Suppressor macrophage treated with lipopolysaccharide for 1 hour (primary cell): Measurements from ENCODE around the gene ITGBL1.

Experiments used
- DNase-seq, 3 donors: peaks; one replicate each; pipeline ENCODE4 v3.0.0-alpha.2; 2020 to 2022

ITGBL1 gene, protein sequence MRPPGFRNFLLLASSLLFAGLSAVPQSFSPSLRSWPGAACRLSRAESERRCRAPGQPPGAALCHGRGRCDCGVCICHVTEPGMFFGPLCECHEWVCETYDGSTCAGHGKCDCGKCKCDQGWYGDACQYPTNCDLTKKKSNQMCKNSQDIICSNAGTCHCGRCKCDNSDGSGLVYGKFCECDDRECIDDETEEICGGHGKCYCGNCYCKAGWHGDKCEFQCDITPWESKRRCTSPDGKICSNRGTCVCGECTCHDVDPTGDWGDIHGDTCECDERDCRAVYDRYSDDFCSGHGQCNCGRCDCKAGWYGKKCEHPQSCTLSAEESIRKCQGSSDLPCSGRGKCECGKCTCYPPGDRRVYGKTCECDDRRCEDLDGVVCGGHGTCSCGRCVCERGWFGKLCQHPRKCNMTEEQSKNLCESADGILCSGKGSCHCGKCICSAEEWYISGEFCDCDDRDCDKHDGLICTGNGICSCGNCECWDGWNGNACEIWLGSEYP

DNA sequence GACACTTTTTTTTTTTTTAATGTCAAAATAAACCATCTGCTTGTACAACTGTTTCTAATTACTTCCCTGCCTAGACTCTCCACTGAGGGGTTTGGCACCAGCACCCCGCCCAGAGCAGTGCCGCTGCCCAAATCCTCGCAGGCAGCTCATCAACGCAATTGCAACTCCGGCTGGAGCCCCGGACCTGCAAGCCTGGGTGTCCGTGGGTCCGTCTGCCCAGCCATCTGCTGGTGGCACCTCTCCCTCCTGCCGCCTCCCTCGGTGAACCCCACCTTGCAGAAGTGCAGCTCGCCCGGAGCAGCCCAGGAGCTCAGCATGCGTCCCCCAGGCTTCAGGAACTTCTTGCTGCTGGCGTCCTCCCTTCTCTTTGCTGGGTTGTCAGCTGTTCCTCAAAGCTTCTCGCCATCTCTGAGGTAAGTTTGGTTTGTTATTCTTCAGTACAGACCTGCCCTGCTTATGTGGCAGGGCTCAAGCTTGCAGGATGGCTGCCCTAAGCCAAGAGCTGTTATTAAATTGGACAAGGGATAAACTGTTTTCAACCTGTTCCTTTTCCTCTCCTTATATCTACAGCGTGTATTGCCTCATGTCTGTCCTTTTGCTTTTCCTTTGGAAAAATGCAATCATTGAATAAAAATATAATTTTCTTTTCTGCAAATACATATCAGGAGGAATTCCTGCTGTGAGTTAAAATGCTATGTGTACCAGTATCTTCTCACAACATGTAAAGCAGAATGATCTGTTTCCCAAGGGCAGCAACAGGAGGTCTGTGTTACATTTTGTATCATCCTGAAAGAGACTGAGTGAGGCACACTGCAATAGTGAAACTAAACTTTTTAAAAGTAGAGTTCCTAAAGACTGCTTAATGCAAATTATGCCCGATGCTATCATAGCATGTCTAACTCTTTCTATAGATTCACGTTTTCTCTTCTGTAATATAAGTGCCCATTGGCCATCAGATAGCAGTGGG is at the start of gene ITGBL1:
ITGBL1 (plus strand) TSS at position 157 of the 967 bp plus-strand sequence; CDS start at position 316, 159 bp downstream.
- DNase-seq = no peak

DNA sequence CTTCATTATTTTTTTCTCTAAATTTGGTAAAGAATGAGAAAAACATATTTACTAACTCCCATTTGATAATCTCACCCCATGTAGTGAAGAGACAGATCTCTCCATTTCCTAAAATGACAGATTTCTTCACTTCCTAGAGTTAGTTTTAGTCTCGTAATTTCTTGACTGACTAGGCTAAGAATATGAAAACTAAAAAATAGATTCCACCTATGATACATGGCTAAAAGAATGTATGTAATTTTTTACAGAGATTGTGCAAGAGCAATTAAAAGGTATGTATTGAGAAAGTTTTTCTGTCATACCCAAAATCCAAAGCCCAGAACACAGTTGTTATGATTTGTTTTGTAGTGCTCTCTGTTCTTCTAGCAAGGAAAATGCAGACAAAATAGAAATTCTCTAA is 45.7 kb upstream of the ITGBL1 start:
- no peak for DNase-seq

- DNase-seq = no peak
Measured at GRCh38 chr13:101408154-101408553, 44.3 kb upstream of the ITGBL1 start.

GRCh38 chr13:101408992-101409656 is 43.4 kb upstream of the ITGBL1 start:
- no peak for DNase-seq

- no peak for DNase-seq
Measured at GRCh38 chr13:101412076-101412475, 40.4 kb upstream of the ITGBL1 start.

GRCh38 chr13:101415358-101416174 is 36.9 kb upstream of the ITGBL1 start:
- DNase-seq = no peak

DNA sequence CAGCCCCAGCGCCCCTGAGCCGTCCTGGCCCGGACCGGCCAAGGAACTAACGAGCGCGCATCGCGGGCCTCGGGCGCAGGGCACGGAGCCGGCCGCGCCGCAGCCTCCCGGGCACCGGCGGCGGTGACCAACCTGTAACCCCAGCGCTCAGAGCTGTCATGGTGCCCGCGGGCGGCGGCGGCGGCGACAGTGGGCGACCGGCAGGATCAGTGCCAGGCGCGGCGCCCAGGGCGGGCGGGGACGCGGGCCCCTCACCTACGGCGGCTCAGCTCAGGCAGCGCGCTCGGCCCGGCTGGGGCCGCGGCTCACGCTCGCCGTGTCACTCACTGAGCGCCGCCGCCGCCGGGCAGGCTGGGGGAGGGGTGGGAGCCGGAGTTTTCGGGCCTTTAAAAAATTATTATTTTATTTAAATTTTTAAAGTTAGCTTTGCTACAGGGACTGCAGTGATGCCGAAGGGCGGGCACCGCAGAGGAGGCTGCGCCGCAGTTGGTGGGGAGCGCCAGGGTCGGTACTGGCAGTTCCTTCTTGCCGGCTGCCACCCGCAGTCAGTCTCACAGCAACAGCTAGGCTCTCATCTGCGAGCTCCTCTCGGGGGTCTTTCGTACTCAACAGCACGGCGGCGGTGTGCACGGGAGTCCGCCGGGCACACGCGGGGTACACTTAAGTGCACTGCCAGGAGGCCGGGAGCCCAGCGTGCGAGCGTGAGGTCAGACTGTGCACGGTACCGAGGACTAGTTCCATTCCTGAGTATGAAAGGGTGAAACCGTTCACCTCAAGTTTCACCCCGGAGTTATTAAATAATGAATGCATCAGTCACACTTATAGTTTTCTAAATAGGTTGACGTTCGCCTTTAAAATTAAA is 36.1 kb upstream of the ITGBL1 start, which contains the start of gene NALCN:
NALCN (minus strand) TSS at position 328 of the 862 bp plus-strand sequence. CDS start 17,382 bp downstream, outside the sequence.
- no peak for DNase-seq

DNA sequence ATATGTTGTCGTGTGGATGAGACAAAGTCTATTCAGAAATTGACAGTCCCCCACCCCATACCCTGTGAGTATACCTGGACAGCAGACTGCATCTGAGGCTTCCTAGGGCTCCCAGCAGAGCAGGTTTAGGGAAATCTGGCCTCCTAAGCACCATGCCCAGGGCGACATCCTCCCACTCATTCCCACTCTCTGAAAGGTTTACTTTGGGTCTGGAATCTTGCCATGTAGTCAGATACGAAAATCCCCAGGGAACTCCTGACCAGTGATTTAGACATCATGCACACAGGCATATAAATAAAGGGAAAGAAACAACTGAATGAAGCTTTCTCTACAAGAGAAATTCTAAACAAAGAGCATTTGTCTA is 35.5 kb upstream of the ITGBL1 start:
- no peak for DNase-seq

GRCh38 chr13:101417501-101417900 is 35.0 kb upstream of the ITGBL1 start:
- no peak for DNase-seq

- no peak for DNase-seq
Measured at GRCh38 chr13:101423872-101424271, 28.6 kb upstream of the ITGBL1 start.

DNA sequence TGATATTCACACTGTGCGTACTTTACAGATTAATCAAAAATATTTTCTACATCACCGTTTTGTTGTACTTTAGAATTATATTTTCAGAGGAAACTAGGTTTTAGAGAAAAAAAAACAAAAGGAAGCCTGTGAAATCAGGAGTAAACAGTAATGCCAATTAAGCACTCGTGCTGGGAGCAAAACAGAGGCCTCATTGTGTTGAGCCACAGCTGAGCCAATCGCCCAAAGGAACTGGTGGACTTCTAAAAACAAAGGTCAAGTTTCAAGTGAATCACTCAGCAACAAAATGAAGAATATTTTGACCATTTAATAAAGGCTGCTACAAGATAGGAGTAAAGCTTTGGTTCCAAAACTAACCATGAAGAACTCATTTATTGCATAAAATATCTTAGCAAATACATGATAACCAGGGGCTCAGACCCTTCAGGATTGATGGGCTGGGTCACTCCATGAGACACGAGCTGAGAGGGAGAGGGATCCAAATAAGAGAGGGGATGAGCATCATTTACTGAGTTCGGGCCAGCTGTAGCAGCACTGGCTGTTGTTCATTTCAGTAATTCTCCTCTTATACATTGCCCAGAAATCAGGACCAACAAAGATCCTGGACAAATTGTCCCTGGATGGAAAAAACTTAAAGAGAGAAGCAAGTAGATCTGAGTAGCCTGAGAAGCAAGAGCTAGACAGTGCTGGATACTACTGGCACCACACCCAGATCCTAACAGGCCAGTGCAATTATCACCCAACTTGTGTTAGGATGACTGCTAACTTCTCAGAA is 27.9 kb upstream of the ITGBL1 start:
- DNase-seq = no peak

GRCh38 chr13:101425156-101425471 is 27.4 kb upstream of the ITGBL1 start:
- DNase-seq = no peak

GRCh38 chr13:101425623-101426022 is 26.9 kb upstream of the ITGBL1 start:
- DNase-seq = no peak

- no peak for DNase-seq
Measured at GRCh38 chr13:101429733-101430132, 22.7 kb upstream of the ITGBL1 start.

GRCh38 chr13:101433895-101434294 is 18.6 kb upstream of the ITGBL1 start:
- DNase-seq = no peak

DNA sequence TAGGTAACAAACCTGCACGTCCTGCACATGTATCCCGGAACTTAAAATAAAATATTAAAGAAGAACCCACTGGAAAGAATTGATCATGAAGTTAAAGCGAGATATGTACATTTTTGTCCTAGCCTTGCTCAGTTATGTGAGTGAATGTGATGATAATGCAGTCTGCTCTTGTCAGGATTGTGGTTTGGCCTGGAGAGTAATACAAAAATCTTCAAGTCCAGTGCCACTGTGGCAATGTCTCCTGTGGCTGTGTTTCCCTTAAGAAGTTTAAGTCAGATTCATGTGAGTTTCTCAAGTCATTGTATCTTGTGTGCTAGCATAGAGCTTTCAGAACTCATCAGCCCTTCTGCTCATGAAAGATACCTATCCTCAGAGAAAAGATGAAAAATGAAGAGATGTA is 18.0 kb upstream of the ITGBL1 start:
- DNase-seq = no peak

GRCh38 chr13:101447852-101448251 is 4.6 kb upstream of the ITGBL1 start:
- DNase-seq = no peak

GRCh38 chr13:101449790-101450748 is 2.4 kb upstream of the ITGBL1 start:
- no peak for DNase-seq

DNA sequence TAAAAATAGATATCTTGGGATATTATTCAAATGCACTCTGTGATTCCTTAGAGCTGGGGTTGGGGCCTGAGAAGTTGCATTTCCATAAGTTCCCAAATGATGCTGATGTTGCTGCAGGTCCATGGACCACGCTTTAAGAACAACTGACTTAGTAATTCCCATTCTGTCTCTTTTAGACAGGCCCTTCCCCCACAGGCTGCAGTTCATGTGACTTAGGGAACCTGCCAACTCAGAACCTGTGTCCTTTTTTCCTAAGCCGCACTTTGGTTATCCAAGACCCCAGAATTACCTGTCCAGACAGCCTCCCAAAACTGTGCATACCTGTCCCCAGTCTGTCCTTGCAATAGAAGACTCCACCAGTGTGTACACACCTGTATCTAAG is 1.7 kb upstream of the ITGBL1 start:
- no peak for DNase-seq
